ENCODE measurements around the gene PACRGL.
"Not testable (repeated sequence)": the region's sequence is repeated elsewhere in the genome, so short reads cannot be mapped to it uniquely, and the experiment has no call there.

PACRGL gene

GRCh38 chr4:20724915-20725314, 24.7 kb downstream of the PACRGL start:
- Histone ChIP-seq H3K4me3 (ENCODE audit: low read length) (no peak overlapping the region), H3K9ac (ENCODE audit: low read length) (no peak overlapping the region), H3K4me2 (ENCODE audit: low read depth, low read length) (no peak overlapping the region), H3F3A (ENCODE audit: insufficient read depth, low read length) (no peaks in the 10 kb centered on the region), H2AFZ (ENCODE audit: low read length) (no peak overlapping the region), H3K27me3 (replicated peaks; ENCODE audit: insufficient read depth, low read length) (no peaks in the 10 kb centered on the region), H3K79me2 (ENCODE audit: low read length) (no peaks in the 10 kb centered on the region), H3K9me3 (replicated peaks; ENCODE audit: insufficient read depth, low read length) (no peaks in the 10 kb centered on the region), H3K9me2 (replicated peaks; ENCODE audit: insufficient read depth, low read length) (no peaks in the 10 kb centered on the region), H3K36me3 (replicated peaks; ENCODE audit: insufficient read depth, low read length) (no peaks in the 10 kb centered on the region), H3K4me1 (ENCODE audit: low read length) (no peaks in the 10 kb centered on the region), H4K20me1 (ENCODE audit: insufficient read depth, low read length) (no peaks in the 10 kb centered on the region), H3K27ac (ENCODE audit: low read length) (no peak overlapping the region)
- TF ChIP-seq EZH2 (optimal IDR thresholded peaks at IDR 0.05; ENCODE audit: low read depth, low read length), result no peak
- no peak for TF ChIP-seq CTCF (IDR thresholded peaks at IDR 0.05; ENCODE audit: low read length)
- TF ChIP-seq EZH2phosphoT487 (IDR thresholded peaks at IDR 0.05; ENCODE audit: low read length), result no peak
- DNase-seq, result no peak

- H2AFZ ChIP-seq (ENCODE audit: low read length), result no peak overlapping the region
- no peaks in the 10 kb centered on the region for H3K79me2 ChIP-seq (ENCODE audit: low read length)
- no peaks in the 10 kb centered on the region for H3K27me3 ChIP-seq (replicated peaks; ENCODE audit: insufficient read depth, low read length)
- H3K9ac ChIP-seq (ENCODE audit: low read length), result no peak overlapping the region
- no peaks in the 10 kb centered on the region for H4K20me1 ChIP-seq (ENCODE audit: insufficient read depth, low read length)
- no peaks in the 10 kb centered on the region for H3K36me3 ChIP-seq (replicated peaks; ENCODE audit: insufficient read depth, low read length)
- no peak for TF ChIP-seq EZH2phosphoT487 (IDR thresholded peaks at IDR 0.05; ENCODE audit: low read length)
- TF ChIP-seq CTCF (IDR thresholded peaks at IDR 0.05; ENCODE audit: low read length), result no peak
- no peak for TF ChIP-seq EZH2 (optimal IDR thresholded peaks at IDR 0.05; ENCODE audit: low read depth, low read length)
- no peak for DNase-seq
- H3K4me1 ChIP-seq (ENCODE audit: low read length), result no peaks in the 10 kb centered on the region
- no peak overlapping the region for H3K27ac ChIP-seq (ENCODE audit: low read length)
- H3F3A ChIP-seq (ENCODE audit: insufficient read depth, low read length), result no peaks in the 10 kb centered on the region
- H3K9me3 ChIP-seq (replicated peaks; ENCODE audit: insufficient read depth, low read length), result no peaks in the 10 kb centered on the region
- H3K4me2 ChIP-seq (ENCODE audit: low read depth, low read length), result no peak overlapping the region
- no peak overlapping the region for H3K4me3 ChIP-seq (ENCODE audit: low read length)
- H3K9me2 ChIP-seq (replicated peaks; ENCODE audit: insufficient read depth, low read length), result no peaks in the 10 kb centered on the region
Observed at GRCh38 chr4:20735931-20736330, 35.7 kb downstream of the PACRGL start.

GRCh38 chr4:20746000-20746399, 45.7 kb downstream of the PACRGL start:
- not testable (repeated sequence) for H3K36me3 ChIP-seq (replicated peaks; ENCODE audit: insufficient read depth, low read length); H4K20me1 ChIP-seq (ENCODE audit: insufficient read depth, low read length); H3K27me3 ChIP-seq (replicated peaks; ENCODE audit: insufficient read depth, low read length); H3K9me3 ChIP-seq (replicated peaks; ENCODE audit: insufficient read depth, low read length); DNase-seq; H3K27ac ChIP-seq (ENCODE audit: low read length); H3K79me2 ChIP-seq (ENCODE audit: low read length); H3K4me3 ChIP-seq (ENCODE audit: low read length); H3K4me1 ChIP-seq (ENCODE audit: low read length); H3F3A ChIP-seq (ENCODE audit: insufficient read depth, low read length); H3K4me2 ChIP-seq (ENCODE audit: low read depth, low read length); H3K9me2 ChIP-seq (replicated peaks; ENCODE audit: insufficient read depth, low read length); H2AFZ ChIP-seq (ENCODE audit: low read length); H3K9ac ChIP-seq (ENCODE audit: low read length)

GRCh38 chr4:20752641-20753040, 52.4 kb downstream of the PACRGL start:
- no peaks in the 10 kb centered on the region for H3K36me3 ChIP-seq (replicated peaks; ENCODE audit: insufficient read depth, low read length)
- no peak for TF ChIP-seq EZH2phosphoT487 (IDR thresholded peaks at IDR 0.05; ENCODE audit: low read length)
- no peak for TF ChIP-seq EZH2 (optimal IDR thresholded peaks at IDR 0.05; ENCODE audit: low read depth, low read length)
- TF ChIP-seq CTCF (IDR thresholded peaks at IDR 0.05; ENCODE audit: low read length), result no peak
- H3K79me2 ChIP-seq (ENCODE audit: low read length), result no peaks in the 10 kb centered on the region
- H3K27me3 ChIP-seq (replicated peaks; ENCODE audit: insufficient read depth, low read length), result no peaks in the 10 kb centered on the region
- no peak for DNase-seq
- no peaks in the 10 kb centered on the region for H3K9me3 ChIP-seq (replicated peaks; ENCODE audit: insufficient read depth, low read length)
- H3K4me2 ChIP-seq (ENCODE audit: low read depth, low read length), result no peak overlapping the region
- no peak overlapping the region for H3K27ac ChIP-seq (ENCODE audit: low read length)
- no peaks in the 10 kb centered on the region for H3F3A ChIP-seq (ENCODE audit: insufficient read depth, low read length)
- no peaks in the 10 kb centered on the region for H3K9me2 ChIP-seq (replicated peaks; ENCODE audit: insufficient read depth, low read length)
- H2AFZ ChIP-seq (ENCODE audit: low read length), result no peak overlapping the region
- H4K20me1 ChIP-seq (ENCODE audit: insufficient read depth, low read length), result no peaks in the 10 kb centered on the region
- no peak overlapping the region for H3K4me3 ChIP-seq (ENCODE audit: low read length)
- H3K9ac ChIP-seq (ENCODE audit: low read length), result no peak overlapping the region
- no peaks in the 10 kb centered on the region for H3K4me1 ChIP-seq (ENCODE audit: low read length)
